ENCODE measurements around the gene GGTLC2.
A peak's percentile ranks its signal among the peaks of the same experiment; 100 is the strongest.

GGTLC2 gene

GRCh38 chr22:22687638-22688500 is 43.5 kb downstream of the GGTLC2 start:
- H3K36me3 Mint-ChIP-seq (ENCODE audit: low read depth), result no peaks in the 10 kb centered on the region

GRCh38 chr22:22689621-22690345 is 45.4 kb downstream of the GGTLC2 start:
- H3K4me3 Mint-ChIP-seq, result no peak overlapping the region
- H3K27me3 Mint-ChIP-seq (ENCODE audit: low read depth), result peaks cover 21% of the 10 kb centered on the region
- H3K27ac Mint-ChIP-seq, result no peak overlapping the region
- H3K36me3 Mint-ChIP-seq (ENCODE audit: low read depth), result no peaks in the 10 kb centered on the region
- peaks cover 16% of the 10 kb centered on the region for H3K4me1 Mint-ChIP-seq
- TF ChIP-seq CTCF (IDR thresholded peaks at IDR 0.05; ENCODE audit: unreplicated experiment in 3 of 3), result no peak
- no peaks in the 10 kb centered on the region for H3K9me3 Mint-ChIP-seq

More at GRCh38 chr22:22687638-22688500, 43.5 kb downstream of the GGTLC2 start:
- Mint-ChIP-seq H3K27ac (peak overlapping the region in 2 of 3 experiments; percentile 49 to 59), H3K4me1 (peaks cover 25% of the 10 kb centered on the region), H3K27me3 (ENCODE audit: low read depth) (peaks cover 16% of the 10 kb centered on the region), H3K9me3 (no peaks in the 10 kb centered on the region), H3K4me3 (no peak overlapping the region)
- peak; percentile 84 to 88 (median 85) for TF ChIP-seq CTCF (IDR thresholded peaks at IDR 0.05; ENCODE audit: unreplicated experiment in 3 of 3)

- no peaks in the 10 kb centered on the region for H3K36me3 Mint-ChIP-seq (ENCODE audit: low read depth)
- no peaks in the 10 kb centered on the region for H3K9me3 Mint-ChIP-seq
- no peak overlapping the region for H3K4me3 Mint-ChIP-seq
- peaks cover 28% of the 10 kb centered on the region for H3K27me3 Mint-ChIP-seq (ENCODE audit: low read depth)
- no peak for TF ChIP-seq CTCF (IDR thresholded peaks at IDR 0.05; ENCODE audit: unreplicated experiment in 3 of 3)
- H3K4me1 Mint-ChIP-seq, result peaks cover 14% of the 10 kb centered on the region
- peak overlapping the region in 1 of 3 experiments; percentile 19 for H3K27ac Mint-ChIP-seq
Observed at GRCh38 chr22:22691055-22691454, 46.6 kb downstream of the GGTLC2 start.

GRCh38 chr22:22691716-22692701 is 47.6 kb downstream of the GGTLC2 start:
- H3K27me3 Mint-ChIP-seq (ENCODE audit: low read depth), result peaks cover 32% of the 10 kb centered on the region
- no peak overlapping the region for H3K4me3 Mint-ChIP-seq
- no peaks in the 10 kb centered on the region for H3K36me3 Mint-ChIP-seq (ENCODE audit: low read depth)
- no peak for TF ChIP-seq CTCF (IDR thresholded peaks at IDR 0.05; ENCODE audit: unreplicated experiment in 3 of 3)
- H3K4me1 Mint-ChIP-seq, result peaks cover 14% of the 10 kb centered on the region
- H3K9me3 Mint-ChIP-seq, result no peaks in the 10 kb centered on the region
- H3K27ac Mint-ChIP-seq, result peak overlapping the region; percentile 15 to 95 (median 19)

GRCh38 chr22:22692707-22693530 is 48.5 kb downstream of the GGTLC2 start:
- Mint-ChIP-seq H3K36me3 (ENCODE audit: low read depth) (no peaks in the 10 kb centered on the region), H3K9me3 (no peaks in the 10 kb centered on the region), H3K4me3 (peak overlapping the region in 2 of 3 experiments; percentile 8 to 17), H3K4me1 (peaks cover 10% of the 10 kb centered on the region), H3K27ac (peak overlapping the region; percentile 95 to 97 (median 96)), H3K27me3 (ENCODE audit: low read depth) (peaks cover 32% of the 10 kb centered on the region)
- peak; percentile 48 to 58 (median 55) for TF ChIP-seq CTCF (IDR thresholded peaks at IDR 0.05; ENCODE audit: unreplicated experiment in 3 of 3)
